G401 (cell line): ENCODE data around the gene FBXO31. TPM values are rescaled to one million over a fixed set of nuclear protein-coding genes. Genes with fewer than 3 reads are reported as not detected.
A peak's percentile ranks its signal among the peaks of the same experiment; 100 is the strongest.

Source experiments
- DNase-seq: peaks from one replicate; pipeline ENCODE4 v3.0.0-alpha.2; 2015; ENCODE audit warnings: low spot score
- in situ Hi-C: cut with HindIII; loops from 2 replicates; pipeline ENCODE4 v1.10.0; 2016; ENCODE audit warnings: low sequenced_read_pairs, mixed read lengths
- total RNA-seq: library from RNA; depleted of rRNA; stranded (reverse); fragments of >200 nt; shearing (Covaris generic); gene quantifications from 2 replicates; pipeline ENCODE4 v1.2.3, GENCODE V29; 2014; rRNA removed

Gene FBXO31, protein sequence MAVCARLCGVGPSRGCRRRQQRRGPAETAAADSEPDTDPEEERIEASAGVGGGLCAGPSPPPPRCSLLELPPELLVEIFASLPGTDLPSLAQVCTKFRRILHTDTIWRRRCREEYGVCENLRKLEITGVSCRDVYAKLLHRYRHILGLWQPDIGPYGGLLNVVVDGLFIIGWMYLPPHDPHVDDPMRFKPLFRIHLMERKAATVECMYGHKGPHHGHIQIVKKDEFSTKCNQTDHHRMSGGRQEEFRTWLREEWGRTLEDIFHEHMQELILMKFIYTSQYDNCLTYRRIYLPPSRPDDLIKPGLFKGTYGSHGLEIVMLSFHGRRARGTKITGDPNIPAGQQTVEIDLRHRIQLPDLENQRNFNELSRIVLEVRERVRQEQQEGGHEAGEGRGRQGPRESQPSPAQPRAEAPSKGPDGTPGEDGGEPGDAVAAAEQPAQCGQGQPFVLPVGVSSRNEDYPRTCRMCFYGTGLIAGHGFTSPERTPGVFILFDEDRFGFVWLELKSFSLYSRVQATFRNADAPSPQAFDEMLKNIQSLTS
- 11.9 and 15.4 TPM in 2 replicates for total RNA-seq

GRCh38 chr16:87383505-87384161 is at the start of gene FBXO31:
Gene FBXO31, minus strand, starts transcription at chr16:87383776. Its CDS starts 32 bp downstream, at chr16:87383744.
- in situ Hi-C loops: no loop called here
- DNase-seq: peak; percentile 88

- no peak for DNase-seq
- in situ Hi-C loops: no loop called here
Observed at GRCh38 chr16:87432330-87432915, 48.8 kb upstream of the FBXO31 start.

- in situ Hi-C loops: no loop called here
- DNase-seq: no peak
Observed at GRCh38 chr16:87431926-87432325, 48.4 kb upstream of the FBXO31 start.

DNA sequence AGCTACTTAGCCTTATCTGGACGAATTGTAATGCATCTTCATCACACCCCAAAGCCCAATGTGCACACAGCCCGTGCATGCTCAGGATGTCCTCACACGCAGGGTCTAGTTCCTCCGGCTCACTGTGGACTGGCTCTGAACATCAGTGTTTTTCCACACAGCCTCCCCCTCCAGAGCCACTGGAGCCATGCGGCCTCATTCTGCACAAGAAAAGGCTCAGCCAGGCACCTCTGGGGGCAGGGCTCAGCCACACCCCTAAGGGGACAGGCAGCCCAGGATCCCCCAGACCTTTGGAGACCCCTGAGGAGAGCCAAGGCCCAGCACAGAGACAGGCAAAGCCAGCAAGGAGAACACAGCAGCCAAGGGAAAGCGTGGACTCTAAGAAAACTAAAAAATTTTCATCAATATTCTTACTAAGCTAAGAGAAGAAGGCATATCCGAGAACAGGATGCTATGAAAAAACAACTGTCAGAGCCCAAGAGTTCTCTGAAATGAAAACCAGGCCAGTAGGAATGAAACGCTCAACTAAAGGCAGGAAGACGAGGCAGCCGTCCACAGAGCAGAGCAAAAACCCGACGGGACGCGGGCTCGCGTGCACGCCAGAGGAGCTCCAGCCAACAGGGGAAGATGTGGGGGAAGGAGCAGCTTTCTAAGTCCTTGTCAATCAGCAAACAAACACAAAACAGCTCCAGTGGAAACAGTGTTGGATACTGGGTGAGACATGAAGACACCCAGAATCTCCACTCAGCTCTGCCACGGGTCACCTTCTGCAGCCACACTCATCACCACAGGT is 43.0 kb upstream of the FBXO31 start:
- in situ Hi-C loops: no loop called here

DNA sequence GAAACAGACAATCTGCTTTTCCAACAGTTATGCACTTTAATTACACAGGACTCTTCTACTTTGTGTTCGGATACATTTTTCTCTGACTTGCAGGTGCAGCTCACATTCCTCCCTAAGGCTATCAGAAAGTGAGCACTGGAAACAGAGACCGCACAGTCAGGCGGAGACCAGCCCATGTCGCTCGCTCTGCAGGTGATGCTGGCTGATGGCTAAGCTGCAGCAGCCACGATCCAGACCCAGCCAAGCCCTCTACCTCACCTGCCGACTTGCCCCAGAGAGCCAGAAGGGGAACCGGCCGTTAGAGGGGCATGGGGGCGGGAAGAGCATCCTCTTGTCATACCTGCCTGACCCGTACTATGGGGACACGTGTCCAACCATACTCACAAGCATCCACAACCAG is 42.4 kb upstream of the FBXO31 start:
- in situ Hi-C loops: no loop called here
- DNase-seq: peak; percentile 60

More for the DNA sequence above, 43.0 kb upstream of the FBXO31 start:
- no peak for DNase-seq

GRCh38 chr16:87424266-87424665 is 40.7 kb upstream of the FBXO31 start:
- in situ Hi-C loops: no loop called here
- no peak for DNase-seq

DNA sequence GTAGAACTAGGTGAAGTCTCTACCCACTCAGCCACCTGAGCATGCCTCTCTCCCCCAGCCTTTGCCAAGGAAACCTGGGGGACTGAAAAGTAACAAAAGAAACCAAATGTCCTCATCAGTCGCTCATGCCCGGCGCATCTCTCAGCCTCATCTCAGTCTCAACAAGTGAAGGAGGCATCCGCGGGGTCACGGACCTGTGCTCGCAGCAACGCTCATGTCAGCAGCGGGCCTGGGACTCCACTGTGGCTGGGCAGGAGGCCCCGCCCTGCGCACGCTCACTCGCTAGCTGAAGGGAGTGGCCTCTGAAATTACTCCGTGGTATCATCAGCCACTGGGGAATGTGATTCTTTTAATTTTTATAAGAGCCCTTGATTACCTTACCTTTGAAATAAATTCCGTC is 39.9 kb upstream of the FBXO31 start:
- no peak for DNase-seq

DNA sequence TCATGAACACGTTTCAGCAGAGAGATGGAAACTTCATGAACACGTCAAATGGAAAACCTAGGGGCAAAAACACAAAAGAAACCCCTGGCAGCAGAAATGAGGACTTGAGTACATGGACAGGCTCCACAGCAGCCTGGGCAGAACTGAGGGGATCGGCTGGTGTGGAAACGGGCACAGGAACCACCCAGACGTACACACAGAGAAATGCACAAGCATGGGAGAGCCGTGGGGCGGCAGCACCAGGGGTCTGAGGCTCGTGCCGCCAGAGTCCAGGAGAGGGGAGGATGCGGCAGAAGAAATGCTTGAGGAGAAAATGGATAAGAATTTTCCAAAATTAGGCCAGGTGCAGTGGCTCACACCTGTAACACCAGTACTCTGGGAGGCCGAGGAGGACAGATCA is 38.5 kb upstream of the FBXO31 start:
- DNase-seq: no peak
- in situ Hi-C loops: no loop called here

More for the DNA sequence above, 39.9 kb upstream of the FBXO31 start:
- in situ Hi-C loops: no loop called here

GRCh38 chr16:87421003-87421912 is 37.7 kb upstream of the FBXO31 start:
- DNase-seq: no peak
- in situ Hi-C loops: no loop called here

- in situ Hi-C loops: no loop called here
- no peak for DNase-seq
Observed at GRCh38 chr16:87420026-87421002, 36.7 kb upstream of the FBXO31 start.

GRCh38 chr16:87418644-87419043 is 35.1 kb upstream of the FBXO31 start:
- in situ Hi-C loops: no loop called here
- no peak for DNase-seq

GRCh38 chr16:87418216-87418615 is 34.6 kb upstream of the FBXO31 start:
- in situ Hi-C loops: no loop called here
- no peak for DNase-seq

GRCh38 chr16:87417528-87417910 is 33.9 kb upstream of the FBXO31 start:
- DNase-seq: peak; percentile 37
- in situ Hi-C loops: no loop called here

DNA sequence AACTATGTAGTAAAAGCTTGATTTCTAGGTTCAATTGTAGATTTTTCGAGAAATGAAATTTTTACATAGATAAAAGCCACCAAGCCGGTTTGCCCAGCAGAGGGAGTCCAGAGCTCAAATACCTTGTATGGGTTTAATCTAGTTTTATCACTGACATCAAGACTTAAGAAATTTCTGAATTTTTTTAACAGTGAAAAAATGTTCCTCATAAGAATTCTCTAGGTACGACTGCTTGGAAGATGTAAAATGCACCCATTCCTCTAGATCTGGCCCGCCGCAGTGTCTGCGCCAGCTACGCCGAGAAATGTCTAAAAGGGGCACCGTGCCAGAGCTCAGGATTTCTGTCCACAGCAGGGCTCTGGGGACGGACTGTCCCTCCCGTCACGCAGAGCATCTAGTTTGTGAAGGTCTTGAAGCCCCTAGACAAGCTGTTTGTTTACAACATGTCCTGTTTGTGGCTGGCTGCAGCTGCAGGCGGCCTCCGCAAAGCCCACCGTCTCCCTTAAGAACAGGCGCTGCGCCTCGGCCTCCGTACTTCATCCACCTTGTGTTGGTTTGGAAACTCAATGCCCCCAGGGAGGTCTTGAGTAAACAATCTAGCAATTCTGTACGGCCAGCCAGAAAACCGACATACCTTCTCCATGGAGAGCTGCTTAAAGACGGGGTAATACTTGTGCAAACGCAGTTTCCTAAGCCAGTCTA is 33.4 kb upstream of the FBXO31 start:
- DNase-seq: peak; percentile 69
- in situ Hi-C loops: no loop called here

- in situ Hi-C loops: no loop called here
- no peak for DNase-seq
Observed at GRCh38 chr16:87415441-87415840, 31.9 kb upstream of the FBXO31 start.

- DNase-seq: no peak
- in situ Hi-C loops: no loop called here
Observed at GRCh38 chr16:87414251-87414680, 30.7 kb upstream of the FBXO31 start.
